ENCODE measurements around the gene TACO1. TPM values are rescaled to one million over a fixed set of nuclear protein-coding genes. Genes with fewer than 3 reads are reported as not detected.

TACO1 gene
- total and polyA plus RNA-seq, 9 of the 15 experiments (the other 6 are each of a cell fraction or from before 2014, with no cell fraction given), result 10.3 to 41.6 (median 30.9) TPM

- no peak for TF ChIP-seq CTCF (IDR thresholded peaks at IDR 0.05 in 2 of 3, conservative IDR thresholded peaks at IDR 0.05 in 1 of 3; ENCODE audit: insufficient read depth in 2 of 3, low read depth in 1 of 3, low read length in 3 of 3)
- TF ChIP-seq POLR2G (IDR thresholded peaks at IDR 0.05; ENCODE audit: low read depth, low read length), result no peak
- TF ChIP-seq NR1H2 (CRISPR knock-in tag; IDR thresholded peaks at IDR 0.05), result no peak
- no peak for TF ChIP-seq ZNF124 (CRISPR knock-in tag; IDR thresholded peaks at IDR 0.05)
- TF ChIP-seq CHCHD3 (CRISPR knock-in tag; IDR thresholded peaks at IDR 0.05), result no peak
- 0 out of 2 replicates have a peak, but pooled peaks have one; percentile 23 for TF ChIP-seq SMARCE1 (IDR thresholded peaks at IDR 0.05)
- TF ChIP-seq NONO (IDR thresholded peaks at IDR 0.05; ENCODE audit: low read depth in 2 of 2, low read length in 1 of 2), result 0 out of 4 replicates have a peak, but pooled peaks of 1 of the 2 experiments have one; percentile 33
- no peak for TF ChIP-seq ZNF140 (CRISPR knock-in tag; IDR thresholded peaks at IDR 0.05)
- TF ChIP-seq ARID3A (IDR thresholded peaks at IDR 0.05; ENCODE audit: borderline replicate concordance, low read depth, low read length), result no peak
- no peak for TF ChIP-seq ZBTB34 (CRISPR knock-in tag; IDR thresholded peaks at IDR 0.05)
- no peak for TF ChIP-seq RREB1 (CRISPR knock-in tag; IDR thresholded peaks at IDR 0.05)
Measured at GRCh38 chr17:63622574-63623390, 22.1 kb downstream of the TACO1 start (continued).

All from K562 (cell line).